Hindlimb muscle (tissue), 1 donor: ENCODE data around the gene MRPL58. TPM values are rescaled to one million over a fixed set of nuclear protein-coding genes. Genes with fewer than 3 reads are reported as not detected.
"Not testable (repeated sequence)": the region's sequence is repeated elsewhere in the genome, so short reads cannot be mapped to it uniquely, and the experiment has no call there.

Experiments
- DNase-seq: peaks from one replicate; pipeline ENCODE4 v3.0.0-alpha.2; 2013
- polyA plus RNA-seq: library from polyadenylated mRNA; unstranded; fragments of 120-200 nt; gene quantifications from one replicate; pipeline ENCODE4 v1.2.1, GENCODE V29; 2013; ENCODE audit not compliant: insufficient read length

Gene MRPL58
- polyA plus RNA-seq, 1 donor = 21.2 TPM

GRCh38 chr17:75019710-75020109 is 7.2 kb downstream of the MRPL58 start:
- DNase-seq = no peak

- no peak for DNase-seq
Observed at GRCh38 chr17:75020331-75021110, 8.1 kb downstream of the MRPL58 start.

DNA sequence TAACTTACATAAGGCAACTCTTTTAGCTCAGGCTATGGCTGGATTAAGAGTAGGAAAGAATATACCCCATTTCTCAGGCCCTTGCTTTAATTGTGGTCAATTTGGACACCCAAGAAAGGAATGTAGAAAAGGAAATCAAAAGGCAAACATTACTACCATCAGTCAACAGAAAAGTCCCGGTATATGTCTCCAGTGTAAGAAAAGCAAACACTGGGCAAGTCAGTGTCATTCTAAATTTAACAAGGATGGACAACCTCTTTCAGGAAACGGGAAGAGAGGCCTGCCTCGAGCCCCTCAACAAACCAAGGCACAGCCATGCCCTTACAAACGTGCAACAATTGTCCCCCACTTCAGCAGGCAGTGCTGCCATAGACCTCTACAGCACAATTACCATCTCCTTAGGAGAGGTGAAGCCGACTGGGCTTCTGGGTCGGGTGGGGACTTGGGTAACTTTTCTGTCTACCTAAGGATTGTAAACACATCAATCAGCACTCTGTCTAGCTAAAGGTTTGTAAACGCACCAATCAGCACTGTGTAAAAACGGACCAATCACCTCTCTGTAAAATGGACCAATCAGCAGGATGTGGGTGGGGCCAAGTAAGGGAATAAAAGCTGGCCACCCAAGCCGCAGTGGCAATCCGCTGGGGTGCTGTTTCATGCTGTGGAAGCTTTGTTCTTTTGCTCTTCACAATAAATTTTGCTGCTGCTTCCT is 12.4 kb downstream of the MRPL58 start:
- no peak for DNase-seq

DNA sequence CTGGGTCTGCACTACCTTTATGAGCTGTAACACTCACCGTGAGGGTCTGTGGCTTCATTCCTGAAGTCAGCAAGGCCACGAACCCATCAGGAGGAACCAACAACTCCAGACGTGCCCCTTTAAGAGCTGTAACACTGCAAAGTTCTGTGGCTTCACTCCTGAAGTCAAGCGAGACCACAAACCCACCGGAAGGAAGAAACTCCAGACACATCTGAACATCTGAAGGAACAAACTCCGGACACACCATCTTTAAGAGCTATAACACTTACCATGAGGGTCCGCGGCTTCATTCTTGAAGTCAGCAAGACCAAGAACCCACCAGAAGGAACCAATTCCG is 12.9 kb downstream of the MRPL58 start:
- DNase-seq = not testable (repeated sequence)

- not testable (repeated sequence) for DNase-seq
Observed at GRCh38 chr17:75026650-75027049, 14.2 kb downstream of the MRPL58 start.

DNA sequence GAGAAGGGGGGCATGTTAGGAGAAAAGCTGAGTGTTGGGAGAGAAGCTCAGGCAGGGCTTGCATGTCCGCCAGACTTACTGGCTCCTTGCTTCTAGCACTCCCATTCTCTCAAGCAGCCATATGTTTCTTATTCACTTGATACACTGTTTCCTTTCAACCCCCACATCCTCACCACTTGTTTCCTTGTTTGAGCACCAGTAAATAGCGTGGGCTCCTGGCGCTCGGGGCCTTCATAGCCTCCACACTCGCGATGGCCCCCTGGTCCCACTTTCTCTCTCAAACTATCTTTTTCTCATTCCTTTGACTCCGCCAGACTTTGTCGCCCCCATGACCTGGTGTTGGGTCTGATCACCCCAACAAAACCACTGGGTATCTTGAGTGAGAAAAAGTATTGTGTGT is 17.7 kb downstream of the MRPL58 start:
- no peak for DNase-seq

GRCh38 chr17:75031972-75032719 is 19.7 kb downstream of the MRPL58 start:
- peak; percentile 80 for DNase-seq

- peak; percentile 17 for DNase-seq
Observed at GRCh38 chr17:75032720-75033280, 20.3 kb downstream of the MRPL58 start.

DNA sequence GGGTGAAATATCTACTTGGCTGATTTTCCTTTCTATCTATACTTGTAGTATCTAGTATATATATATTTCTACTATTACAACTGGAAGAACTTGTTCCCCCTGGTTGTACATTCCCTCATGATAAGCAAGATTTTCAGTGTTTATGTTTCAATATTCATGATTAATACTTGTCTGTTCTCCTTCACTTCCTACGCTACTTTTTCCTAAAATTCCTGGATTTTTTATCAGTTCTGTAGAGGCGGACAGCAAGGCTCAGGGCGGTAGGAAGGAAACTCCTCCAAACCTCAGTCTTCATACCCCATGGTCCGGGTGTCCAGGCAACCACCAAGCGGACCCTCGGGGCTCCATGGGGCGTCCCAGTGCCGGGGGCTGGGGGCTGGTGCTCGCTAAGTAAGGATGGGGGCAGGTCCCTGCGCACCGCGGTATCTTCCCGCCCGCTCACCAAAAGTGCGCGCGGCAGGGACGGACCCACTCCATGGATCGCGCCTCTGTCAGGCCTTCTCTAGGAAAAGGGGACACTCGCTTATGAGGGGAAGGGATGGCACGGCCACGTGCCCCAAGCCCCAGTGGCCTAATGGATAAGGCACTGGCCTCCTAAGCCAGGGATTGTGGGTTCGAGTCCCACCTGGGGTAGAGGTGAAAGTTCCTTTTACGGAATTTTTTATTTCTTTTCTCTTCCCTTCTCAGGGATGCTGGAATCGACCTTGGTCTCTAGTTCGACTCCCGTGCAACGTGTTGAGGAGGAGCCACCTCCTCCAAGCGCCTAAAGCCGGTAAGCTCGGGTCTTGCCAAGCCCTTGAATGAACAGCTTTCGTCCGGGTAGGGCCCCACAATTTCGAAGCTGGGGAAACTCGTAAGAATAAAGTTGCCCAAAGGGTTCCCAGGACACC is 21.1 kb downstream of the MRPL58 start:
- DNase-seq = peak; percentile 96

GRCh38 chr17:75034236-75034908 is 21.9 kb downstream of the MRPL58 start:
- peak; percentile 90 for DNase-seq

DNA sequence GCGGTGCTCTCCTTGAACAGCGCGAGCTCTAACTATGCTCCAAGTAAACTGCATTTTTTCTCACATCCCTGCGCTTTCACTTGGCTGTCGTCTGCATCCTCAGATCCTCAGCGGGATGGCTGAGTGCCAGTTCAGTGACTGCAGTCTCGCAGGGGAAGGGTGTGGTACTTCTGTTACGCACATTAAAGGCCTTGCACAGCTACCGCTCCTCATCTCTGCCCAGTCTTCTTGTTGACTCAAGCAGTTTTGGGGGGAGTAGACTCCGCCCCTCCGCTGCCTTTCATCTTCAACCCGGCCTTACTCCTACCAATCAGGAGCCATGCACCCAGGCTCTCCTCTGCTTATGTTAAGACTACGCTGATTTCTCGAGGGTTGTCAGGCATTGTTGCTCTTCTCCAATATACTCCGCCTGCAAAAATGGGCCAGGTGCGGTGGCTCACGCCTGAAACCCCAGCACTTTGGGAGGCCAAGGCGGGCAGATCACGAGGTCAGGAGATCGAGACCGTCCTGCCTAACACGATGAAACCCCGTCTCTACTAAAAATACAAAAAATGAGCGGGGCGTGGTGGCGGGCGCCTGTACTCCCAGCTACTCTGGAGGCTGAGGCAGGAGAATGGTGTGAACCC is 24.3 kb downstream of the MRPL58 start:
- DNase-seq = peak; percentile 74

GRCh38 chr17:75039238-75039637 is 26.8 kb downstream of the MRPL58 start:
- no peak for DNase-seq

DNA sequence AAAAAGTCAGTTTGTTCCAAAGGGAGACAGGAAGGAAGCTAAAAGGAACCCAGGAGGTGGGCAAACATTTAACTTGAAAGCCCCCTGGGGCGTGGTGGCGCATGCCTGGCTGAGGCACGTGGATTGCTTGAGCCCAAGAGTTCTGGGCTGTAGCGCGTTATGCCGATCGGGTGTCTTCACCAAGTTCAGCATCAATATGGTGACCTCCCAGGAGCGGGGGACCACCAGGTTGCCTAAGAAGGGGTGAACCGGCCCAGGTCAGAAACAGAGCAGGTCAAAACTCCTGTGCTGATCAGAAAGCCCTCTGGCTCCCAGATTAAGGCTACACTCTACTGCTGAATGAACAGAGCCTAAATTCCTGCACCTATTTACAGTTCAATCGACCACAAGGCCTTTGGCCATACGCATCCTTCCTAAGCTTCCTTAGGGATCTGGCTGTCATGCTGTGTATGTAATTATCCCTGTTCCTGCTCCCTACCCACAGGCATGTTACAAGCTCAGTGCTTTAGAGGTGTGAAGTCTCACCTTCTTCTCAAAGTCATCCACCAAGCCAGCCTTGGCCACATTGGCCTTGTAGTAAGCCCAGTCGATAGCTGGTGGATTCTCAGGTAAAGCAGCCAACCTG is 29.3 kb downstream of the MRPL58 start:
- DNase-seq = no peak

GRCh38 chr17:75043789-75044188 is 31.3 kb downstream of the MRPL58 start:
- DNase-seq = not testable (repeated sequence)

GRCh38 chr17:75044716-75045115 is 32.2 kb downstream of the MRPL58 start:
- no peak for DNase-seq

DNA sequence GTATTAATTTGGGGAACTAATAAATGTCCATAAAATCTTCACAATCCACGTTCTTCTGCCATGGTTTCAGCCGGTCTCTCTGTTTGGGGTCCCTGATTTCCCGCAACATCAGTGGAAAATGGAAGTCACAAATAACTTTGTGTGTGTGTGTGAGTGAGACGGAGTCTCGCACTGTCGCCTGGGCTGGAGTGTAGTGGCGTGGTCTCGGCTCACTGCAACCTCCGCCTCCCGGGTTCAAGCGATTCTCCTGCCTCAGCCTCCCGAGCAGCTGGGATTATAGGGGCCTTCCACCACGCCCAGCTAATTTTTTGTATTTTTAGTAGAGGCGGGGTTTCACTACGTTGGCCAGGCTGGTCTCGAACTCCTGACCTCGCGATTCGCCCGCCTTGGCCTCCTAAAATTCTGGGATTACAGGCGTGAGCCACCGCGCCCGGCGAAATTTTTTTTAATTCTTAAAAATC is 33.5 kb downstream of the MRPL58 start:
- not testable (repeated sequence) for DNase-seq

DNA sequence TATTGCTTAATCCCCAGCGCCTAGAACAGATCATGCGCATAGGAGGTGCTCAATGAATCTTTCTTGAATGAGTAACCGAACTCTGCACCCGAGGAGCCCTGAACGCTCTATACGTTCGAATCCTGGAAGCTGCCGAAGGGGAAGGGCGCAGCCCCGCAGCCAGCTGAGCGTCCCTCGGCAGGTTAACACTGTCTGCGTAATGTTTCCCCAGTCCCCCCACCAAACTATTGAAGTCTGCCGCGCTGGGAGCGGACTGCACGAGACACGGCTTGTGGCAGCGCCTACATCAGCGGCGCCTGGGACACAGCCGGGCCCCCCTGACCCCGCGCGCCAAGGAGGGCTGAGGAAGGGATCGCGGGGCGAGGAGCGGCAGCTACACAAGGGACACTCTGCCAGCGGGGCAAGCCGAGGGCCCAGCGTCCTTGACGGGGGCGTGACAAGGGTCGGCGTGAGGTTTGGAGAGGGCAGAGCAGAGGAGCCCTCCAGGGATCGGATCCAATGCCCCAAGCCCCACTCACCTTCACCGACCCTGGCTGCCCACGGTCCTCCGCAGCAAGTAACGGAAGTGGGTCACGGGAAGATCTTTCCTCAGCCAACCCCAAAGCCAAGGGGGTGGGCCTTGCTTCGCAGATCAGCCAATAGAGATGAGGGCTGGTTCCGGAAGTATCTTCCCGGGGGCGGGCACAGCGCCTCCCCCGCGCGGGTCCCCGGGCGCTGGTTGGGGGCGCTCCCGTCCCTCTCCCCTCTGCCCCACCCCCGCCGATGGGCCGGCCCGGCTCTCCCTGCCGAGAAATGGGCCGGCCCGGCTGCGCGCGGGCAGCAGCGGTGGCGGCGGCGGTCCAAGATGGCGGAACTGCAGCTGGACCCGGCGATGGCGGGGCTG is 34.2 kb downstream of the MRPL58 start, which contains the start of the genes ATP5PD and KCTD2:
TSS of gene ATP5PD (minus strand) at position 563 of the 883 bp plus-strand sequence. CDS start 4,319 bp downstream, outside the sequence.
TSS of gene KCTD2 (plus strand) at position 819 of the 883 bp plus-strand sequence. CDS start at position 845, 26 bp downstream.
- peak; percentile 98 for DNase-seq

- peak; percentile 29 for DNase-seq
Observed at GRCh38 chr17:75047398-75048098, 35.1 kb downstream of the MRPL58 start.
